ENCODE measurements around the gene SCUBE1. TPM values are rescaled to one million over a fixed set of nuclear protein-coding genes. Genes with fewer than 3 reads are reported as not detected.

The SCUBE1 gene
- total RNA-seq, 1 donor from 2014 or later, result not detected

DNA sequence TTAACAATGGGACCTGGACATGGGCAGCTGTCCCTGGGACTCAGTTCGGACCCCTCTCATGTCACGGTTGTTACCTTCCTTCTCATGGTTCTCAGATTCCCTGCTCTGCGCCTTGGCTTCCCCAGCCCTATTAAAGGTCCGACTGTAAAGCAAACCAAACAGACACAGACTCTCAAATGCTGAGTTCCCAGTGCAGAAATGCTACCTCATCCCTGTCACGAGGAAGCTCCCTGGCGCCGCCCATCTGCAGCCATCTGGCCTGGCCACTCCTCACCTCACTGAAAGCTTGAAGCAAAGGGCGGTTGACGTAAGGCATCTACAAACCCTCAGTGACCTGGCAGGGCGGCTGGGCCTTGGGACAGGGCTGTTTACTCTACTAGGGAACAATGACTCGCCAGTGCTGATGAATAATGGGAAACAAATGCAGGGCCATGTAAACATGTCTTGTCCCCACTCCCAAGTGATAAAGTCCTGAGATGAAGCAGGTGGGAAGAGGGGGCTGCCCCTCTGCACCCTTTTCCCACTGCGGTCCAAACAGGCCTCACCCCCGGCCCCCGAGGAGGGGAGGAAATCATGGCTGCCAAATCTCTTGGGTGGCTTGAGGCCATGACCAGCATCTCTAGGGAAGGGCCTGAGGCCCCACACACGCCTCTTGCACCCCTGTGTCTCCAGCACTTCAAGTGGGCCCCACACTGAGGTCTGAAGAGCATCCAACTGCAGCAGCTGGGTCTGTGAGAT is 49.3 kb downstream of the SCUBE1 start:
- TF ChIP-seq, protein P1, sequence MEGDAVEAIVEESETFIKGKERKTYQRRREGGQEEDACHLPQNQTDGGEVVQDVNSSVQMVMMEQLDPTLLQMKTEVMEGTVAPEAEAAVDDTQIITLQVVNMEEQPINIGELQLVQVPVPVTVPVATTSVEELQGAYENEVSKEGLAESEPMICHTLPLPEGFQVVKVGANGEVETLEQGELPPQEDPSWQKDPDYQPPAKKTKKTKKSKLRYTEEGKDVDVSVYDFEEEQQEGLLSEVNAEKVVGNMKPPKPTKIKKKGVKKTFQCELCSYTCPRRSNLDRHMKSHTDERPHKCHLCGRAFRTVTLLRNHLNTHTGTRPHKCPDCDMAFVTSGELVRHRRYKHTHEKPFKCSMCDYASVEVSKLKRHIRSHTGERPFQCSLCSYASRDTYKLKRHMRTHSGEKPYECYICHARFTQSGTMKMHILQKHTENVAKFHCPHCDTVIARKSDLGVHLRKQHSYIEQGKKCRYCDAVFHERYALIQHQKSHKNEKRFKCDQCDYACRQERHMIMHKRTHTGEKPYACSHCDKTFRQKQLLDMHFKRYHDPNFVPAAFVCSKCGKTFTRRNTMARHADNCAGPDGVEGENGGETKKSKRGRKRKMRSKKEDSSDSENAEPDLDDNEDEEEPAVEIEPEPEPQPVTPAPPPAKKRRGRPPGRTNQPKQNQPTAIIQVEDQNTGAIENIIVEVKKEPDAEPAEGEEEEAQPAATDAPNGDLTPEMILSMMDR (conservative IDR thresholded peaks at IDR 0.05; ENCODE audit: low read depth, low read length), result no peak
- H3K4me3 ChIP-seq (ENCODE audit: low read depth, low read length), result no peak overlapping the region
- no peak for DNase-seq (ENCODE audit: low read depth)

DNA sequence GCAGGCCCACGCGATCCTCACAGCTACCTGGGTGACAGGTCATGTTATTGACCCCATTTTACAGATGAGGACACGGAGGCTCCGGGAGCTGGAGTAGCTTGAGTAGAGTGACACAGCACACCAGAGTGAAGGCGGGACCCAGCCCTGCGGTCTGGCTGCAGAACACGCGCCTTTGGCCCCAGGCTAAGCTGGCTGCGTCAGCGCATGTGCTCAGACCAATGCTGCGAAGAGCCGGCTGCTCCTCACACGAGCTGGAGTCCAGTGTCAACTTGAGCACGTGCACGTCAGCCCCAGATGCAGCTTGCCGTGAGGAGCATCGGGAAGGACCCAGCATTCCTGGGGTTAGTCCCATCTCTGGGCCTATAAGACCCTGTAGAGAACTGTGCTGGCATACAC is 49.9 kb downstream of the SCUBE1 start:
- no peak for DNase-seq (ENCODE audit: low read depth)
- H3K4me3 ChIP-seq (ENCODE audit: low read depth, low read length), result no peak overlapping the region
- TF ChIP-seq, protein P1 (conservative IDR thresholded peaks at IDR 0.05; ENCODE audit: low read depth, low read length), result no peak

DNA sequence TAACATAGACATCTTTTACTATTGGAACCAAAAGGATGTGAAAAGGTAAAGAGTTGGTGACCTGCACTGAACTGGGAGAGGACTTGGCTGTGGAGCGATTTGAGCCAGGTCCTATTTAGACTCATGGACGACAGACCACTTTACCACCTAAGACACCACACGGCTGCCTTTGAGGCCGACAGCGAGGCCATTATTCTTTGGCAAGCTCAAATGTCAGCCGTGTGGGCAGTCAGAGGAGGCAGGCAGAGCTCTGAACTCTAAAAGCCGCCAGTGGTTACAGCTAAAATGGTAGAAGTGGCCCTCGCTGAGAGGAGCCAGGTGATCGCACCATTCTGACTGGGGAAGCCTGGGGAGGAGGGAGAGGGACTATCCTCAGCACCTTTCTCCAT is 50.5 kb downstream of the SCUBE1 start:
- TF ChIP-seq, protein P1 (conservative IDR thresholded peaks at IDR 0.05; ENCODE audit: low read depth, low read length), result no peak
- DNase-seq (ENCODE audit: low read depth), result no peak
- H3K4me3 ChIP-seq (ENCODE audit: low read depth, low read length), result no peak overlapping the region

DNA sequence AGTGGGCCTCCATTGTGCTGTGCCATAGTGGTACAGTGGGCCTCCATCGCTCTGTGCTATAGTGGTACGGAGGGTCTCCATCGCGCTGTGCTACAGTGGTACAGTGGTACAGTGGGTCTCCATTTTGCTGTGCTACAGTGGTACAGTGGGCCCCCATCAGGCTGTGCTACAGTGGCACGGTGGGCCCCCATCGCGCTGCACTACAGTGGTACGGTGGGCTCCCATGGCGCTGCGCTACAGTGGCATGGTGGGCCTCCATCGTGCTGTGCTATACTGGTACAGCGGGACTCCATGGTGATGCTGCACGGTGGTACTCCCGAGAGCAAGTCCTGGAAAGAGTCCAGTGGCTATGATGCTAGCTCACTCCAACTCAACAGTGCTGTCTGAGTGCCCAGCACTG is 51.8 kb downstream of the SCUBE1 start:
- DNase-seq (ENCODE audit: low read depth), result no peak
- no peak overlapping the region for H3K4me3 ChIP-seq (ENCODE audit: low read depth, low read length)

DNA sequence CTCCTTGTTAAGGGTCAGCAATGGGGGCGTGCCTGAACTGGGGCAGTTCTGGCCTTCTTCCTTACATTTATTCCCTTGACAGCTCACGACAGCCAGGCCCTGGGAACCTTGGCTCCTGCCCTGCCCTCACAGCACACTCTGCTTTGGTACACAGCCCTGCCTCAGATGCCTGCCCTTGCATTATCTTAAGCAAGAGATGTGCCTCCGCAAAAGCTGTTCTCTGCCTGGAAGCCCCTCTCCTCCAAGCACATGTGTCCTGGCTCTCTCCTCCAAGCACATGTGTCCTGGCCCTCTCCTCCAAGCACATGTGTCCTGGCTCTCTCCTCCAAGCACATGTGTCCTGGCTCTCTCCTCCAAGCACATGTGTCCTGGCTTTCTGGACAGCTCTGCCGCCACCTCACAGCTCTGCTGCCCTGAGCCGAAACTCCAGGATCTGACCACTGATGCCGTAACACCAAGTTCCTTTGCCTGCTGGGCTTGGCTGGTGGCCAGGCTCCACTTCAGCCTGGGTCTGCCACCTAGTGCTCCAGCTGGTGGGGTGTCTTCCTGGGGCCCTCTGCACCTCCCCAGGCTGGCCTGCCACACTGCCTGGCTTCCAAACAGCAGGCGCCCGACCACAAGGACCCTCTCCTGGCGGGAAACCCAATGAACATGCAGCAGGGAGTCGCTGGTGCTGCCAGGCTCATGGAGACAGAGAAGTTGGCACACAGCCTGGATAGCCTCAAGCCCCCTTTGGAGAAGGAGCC is 53.0 kb downstream of the SCUBE1 start:
- no peak overlapping the region for H3K4me3 ChIP-seq (ENCODE audit: low read depth, low read length)
- TF ChIP-seq, protein P1 (conservative IDR thresholded peaks at IDR 0.05; ENCODE audit: low read depth, low read length), result no peak
- no peak for DNase-seq (ENCODE audit: low read depth)

More for the DNA sequence above, 51.8 kb downstream of the SCUBE1 start:
- TF ChIP-seq, protein P1 (conservative IDR thresholded peaks at IDR 0.05; ENCODE audit: low read depth, low read length), result no peak

DNA sequence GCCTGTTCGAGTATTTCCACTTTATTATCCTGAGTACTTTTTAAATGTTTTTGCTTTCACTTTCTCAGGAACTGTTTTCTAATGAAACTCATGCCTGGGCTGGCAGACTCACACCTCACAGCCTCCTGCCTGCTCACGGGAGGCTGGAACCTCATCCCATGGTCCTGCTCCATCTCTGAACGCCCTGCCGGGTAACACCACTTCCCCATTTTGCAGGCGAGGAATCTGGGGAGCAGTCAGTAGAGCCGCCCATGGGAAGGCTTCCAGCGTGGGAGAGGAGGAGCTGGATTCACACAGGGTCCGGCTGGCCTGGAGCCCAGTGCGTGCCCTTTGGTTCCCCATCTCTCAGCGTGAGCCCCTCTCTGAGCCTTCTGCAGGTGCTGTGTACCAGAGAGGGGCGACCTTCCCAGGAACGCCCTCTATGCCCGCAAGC is 53.6 kb downstream of the SCUBE1 start:
- no peak for DNase-seq (ENCODE audit: low read depth)
- TF ChIP-seq, protein P1 (conservative IDR thresholded peaks at IDR 0.05; ENCODE audit: low read depth, low read length), result no peak
- peak overlapping the region; percentile 16 for H3K4me3 ChIP-seq (ENCODE audit: low read depth, low read length)

Data from epithelial cell of proximal tubule (primary cell).